Amygdala (tissue), 56 donors: ENCODE results near the gene DAPK2.

Experiments used
- DNase-seq, 56 donors: peaks; one replicate each; lab custom pipeline; 2025; lab: John Stamatoyannopoulos, UW

Gene DAPK2

GRCh38 chr15:64029110-64029509 lies 17.2 kb downstream of the DAPK2 start:
- DNase-seq = peak in 50 of 56 donors; percentile 11 to 86 (median 60)

- DNase-seq = no peak
These were observed 19.7 kb downstream of the DAPK2 start for GRCh38 chr15:64026591-64026990.

DNA sequence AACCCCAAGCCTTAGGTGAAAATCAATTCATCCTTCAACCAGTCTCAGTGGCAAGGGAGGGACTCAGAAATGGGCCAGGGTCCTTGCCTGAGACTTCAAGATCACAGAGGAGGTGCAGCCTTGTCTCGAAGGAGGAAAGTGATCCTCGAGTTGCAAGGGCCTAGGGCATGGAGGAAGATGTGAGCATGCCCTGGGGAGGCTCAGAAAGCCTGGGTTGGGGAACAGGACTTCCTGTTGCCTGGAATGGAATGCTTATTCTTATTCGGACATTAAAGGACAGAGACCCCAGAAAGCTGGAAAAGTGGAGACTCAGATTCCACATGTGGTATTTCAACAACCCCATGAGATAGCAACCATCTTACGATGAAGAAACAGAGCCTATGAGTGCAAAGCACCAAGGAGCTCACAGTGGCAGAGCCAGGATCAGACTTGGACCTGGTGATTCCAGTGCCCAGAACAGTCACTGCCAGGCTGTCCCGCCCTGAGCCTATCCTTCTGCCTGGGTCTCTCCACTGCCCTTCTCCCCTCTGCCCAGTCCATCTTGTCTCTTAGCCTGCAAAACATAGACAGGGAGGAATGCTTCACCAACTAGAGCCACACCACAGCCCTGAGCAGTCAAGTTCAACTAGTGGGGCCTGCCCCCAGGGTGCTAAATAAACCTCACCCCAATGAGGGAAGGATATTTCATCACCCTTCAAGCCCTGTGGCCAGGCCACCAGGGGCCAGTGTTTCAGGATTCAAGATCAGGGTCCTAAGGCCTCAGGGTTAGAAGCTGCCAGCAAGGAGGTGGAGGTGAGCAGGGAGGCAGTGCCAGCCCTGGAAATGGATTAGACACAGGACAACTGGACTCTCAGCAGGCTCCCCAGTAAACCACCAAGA lies 21.9 kb downstream of the DAPK2 start:
- DNase-seq = no peak

GRCh38 chr15:64023220-64023619 lies 23.1 kb downstream of the DAPK2 start:
- no peak for DNase-seq

DNA sequence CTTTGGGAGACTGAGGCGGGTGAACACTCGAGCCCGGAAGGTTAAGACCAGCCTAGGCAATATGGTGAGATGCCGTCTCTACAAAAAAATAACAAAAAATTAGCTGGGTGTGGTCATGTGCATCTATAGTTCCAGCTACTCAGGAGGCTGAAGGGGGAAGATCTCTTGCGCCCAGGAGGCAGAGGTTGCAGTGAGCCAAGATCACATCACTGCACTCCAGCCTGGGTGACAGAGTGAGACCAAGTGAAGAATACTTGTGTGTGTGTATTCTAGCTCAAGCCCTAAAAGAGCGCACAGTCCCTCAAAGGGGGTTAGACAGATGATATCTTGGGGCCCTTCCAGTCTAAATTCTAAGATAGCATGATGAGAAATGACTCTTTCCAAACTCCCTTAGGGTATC lies 23.7 kb downstream of the DAPK2 start:
- DNase-seq = no peak

GRCh38 chr15:64019764-64020163 lies 26.5 kb downstream of the DAPK2 start:
- no peak for DNase-seq

DNA sequence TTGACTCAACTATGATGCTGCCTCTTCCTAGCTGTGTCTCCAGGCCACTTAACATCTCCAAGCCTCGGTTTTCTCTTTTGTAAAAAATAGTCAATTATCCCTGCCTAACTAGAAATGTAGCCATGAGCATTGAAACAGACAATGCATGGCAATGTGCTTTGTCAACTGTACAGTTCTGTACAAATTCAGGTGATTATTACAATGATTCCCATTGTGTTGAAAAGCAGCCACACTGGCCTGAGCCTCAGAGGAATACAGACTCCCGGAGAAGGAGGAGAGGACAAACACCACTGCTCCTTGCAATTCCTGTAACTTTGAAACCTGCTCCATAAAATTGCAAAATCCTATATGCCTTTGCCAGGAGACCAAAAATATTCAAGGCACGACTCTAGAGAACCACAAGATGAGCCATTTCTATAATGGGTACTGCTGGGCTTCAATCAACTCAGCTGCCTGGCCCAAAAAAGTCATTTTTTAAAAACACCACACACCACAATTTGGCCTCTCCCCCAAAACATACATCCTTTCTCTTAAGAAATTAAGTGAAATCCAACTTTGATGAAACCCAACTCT lies 28.6 kb downstream of the DAPK2 start:
- DNase-seq = no peak

GRCh38 chr15:64017082-64017588 lies 29.1 kb downstream of the DAPK2 start:
- DNase-seq = no peak

- DNase-seq = no peak
These were observed 30.0 kb downstream of the DAPK2 start for GRCh38 chr15:64016257-64016656.

GRCh38 chr15:64014995-64015394 lies 31.3 kb downstream of the DAPK2 start:
- DNase-seq = peak in 5 of 56 donors; percentile 3 to 24 (median 12)

DNA sequence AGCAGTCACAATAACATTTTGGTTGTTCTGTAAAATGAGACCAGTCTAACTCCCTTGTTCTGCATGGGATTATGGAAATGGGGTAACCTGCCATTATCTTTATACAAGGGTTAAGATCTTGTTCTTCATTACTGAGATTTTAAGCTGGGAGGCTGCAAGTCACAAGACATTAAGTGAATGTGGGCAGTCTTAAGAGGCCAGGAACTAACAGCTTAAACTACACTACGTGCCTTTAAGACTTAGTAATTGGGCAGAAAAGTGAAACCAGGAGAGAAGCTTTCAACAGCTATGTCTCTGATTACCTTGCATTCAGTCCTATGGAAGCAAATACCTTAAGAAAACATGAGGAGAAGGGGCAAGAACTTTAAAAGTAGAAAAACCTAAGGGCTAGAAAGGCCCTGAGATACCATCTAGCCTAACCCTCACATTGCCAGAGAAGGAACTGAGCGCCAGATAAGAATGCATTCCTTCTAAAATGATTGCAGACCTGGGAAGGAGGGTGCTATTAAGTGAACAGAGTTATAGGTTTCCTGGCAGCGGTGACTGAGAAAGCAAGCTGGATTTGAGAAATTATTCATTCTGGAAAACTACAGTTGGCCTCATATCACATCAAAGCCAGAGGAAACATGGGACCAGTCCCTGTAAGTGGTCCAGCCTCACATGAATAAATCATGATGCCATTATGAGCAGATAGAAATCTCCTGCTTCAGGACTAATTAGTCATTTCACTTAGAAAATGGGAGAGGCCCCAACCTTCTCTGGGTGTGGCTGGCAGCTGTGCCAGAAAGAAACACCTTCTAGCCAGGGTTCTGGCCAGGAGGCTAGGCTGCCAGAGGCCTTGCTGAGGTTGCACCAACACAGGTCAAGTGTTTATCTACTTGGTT lies 32.9 kb downstream of the DAPK2 start:
- DNase-seq = no peak

DNA sequence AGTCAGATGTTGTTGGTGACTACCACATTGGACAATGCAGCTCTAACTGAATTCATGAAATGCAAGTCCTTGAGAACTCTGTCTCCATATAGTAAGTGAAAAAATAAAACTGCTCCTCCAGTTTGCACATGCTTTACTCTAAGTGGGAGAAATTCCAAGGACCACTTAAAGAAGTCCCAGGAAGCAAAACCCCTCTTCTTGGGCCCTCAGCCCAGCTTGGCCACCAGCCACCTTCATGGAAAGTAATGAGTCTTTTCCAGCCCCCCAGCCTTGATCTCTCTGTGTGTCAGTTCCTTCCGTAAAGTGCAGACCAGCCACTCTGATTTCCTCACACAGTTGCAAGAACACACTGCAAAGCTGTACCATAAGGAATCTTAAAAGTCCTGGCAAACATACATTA lies 34.5 kb downstream of the DAPK2 start:
- no peak for DNase-seq

GRCh38 chr15:64010719-64011118 lies 35.6 kb downstream of the DAPK2 start:
- DNase-seq = peak in 2 of 56 donors; percentile 6 to 41

DNA sequence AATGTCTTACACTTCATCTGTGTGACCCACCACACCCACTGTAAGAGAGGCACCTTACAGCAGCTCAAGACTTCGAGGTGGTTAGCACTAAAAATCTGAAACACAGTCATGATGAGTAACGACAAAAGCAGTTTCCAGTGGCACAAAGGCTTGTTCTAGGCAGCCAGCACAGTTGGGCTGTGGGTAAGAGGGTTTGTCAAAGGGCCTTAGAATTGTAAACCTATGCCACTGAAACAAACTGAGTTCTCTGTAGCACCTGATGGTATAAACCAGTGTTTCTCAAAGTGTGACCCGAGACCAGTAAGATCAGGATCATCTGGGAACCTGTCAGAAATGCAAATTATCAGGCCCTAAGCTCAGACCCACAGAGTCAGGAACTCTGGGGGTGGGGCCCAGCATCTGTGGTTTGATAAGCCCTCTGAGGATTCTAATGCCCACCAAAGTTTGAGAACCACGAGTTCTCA lies 36.5 kb downstream of the DAPK2 start:
- DNase-seq = no peak

DNA sequence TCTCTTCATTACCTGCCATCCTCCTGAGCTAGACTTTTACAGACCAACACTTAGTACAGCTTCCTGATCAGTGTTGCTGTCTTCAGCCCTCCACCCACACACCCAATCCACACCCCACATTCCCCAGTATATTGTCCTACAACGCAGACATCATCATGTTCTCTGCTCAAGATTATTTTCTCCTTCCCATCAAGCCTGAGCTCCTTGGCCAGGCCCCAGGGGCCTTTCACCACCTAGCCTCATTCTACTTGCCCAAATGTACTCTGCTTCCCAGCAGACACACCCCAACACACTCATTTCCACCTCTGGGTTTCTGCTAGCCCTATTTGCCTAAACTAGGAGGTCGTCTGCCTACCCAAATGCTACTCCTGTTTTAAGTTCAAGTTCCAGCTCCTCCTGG lies 37.0 kb downstream of the DAPK2 start:
- DNase-seq = no peak

DNA sequence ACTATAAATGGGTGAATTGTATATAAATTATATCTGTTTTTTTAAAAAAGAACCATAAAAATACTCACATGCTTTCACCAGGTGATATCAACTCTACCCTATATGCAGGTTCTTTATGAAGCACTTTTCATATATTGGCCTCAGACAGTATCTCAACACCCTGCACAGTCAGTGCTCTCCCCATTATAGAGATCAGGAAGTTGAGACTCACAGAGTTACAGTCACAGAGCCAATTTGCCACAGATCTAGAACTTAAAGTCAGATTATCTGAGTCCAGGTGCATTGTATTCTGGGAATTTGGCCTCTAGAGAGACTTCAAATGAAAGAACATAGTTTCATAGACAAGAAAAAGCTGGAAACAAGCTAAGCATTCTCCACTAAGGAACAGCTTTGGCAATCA lies 38.1 kb downstream of the DAPK2 start:
- no peak for DNase-seq

- no peak for DNase-seq
These were observed 39.6 kb downstream of the DAPK2 start for GRCh38 chr15:64006642-64007041.

- DNase-seq = no peak
These were observed 41.7 kb downstream of the DAPK2 start for GRCh38 chr15:64004587-64004986.

DNA sequence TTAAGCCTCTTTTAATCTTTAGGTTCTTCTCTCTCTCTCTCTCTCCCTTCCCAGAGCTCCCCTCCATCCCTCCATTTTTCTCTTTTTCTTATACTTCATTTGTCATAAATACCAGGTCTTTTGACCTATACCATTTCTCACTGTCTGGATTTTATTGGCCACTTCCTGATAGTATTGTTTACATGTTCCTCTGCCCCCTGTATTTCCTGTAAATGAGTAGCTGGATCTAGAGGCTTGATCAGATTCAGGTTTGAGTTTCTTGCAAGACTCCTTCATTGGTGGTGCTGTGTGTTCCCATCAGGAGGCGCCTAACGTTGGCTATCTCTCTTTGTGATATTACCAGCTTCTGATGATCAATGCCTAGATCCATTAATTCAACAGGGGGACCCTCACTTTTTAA lies 42.2 kb downstream of the DAPK2 start:
- DNase-seq = no peak

DNA sequence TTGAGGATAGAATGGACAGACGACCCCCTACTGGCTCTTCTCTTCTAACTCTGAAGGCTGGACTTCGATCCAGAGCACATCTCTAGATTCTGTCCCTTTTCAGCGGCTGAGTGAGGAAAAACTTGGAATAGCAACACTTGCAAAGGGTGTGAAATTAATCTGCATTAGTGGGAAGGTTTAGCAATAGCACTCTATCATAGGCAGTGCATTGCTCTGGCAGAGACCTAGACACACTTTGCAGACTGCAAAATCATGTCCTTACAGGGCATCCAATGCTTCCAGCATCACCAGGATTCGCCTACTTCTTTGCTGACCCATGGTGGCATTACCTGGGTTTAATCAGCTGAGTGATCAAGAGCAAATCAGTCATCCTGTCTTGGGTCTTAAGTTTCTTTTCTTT lies 43.1 kb downstream of the DAPK2 start:
- DNase-seq = no peak

- DNase-seq = no peak
These were observed 45.1 kb downstream of the DAPK2 start for GRCh38 chr15:64001148-64001547.
